A549 (cell line): ENCODE data around the gene GPR173.

ENCODE experiments used
- CEBPB ChIP-seq, 2 experiments: fragments of >200 bp in 1 of 2; sonication (Bioruptor Twin) in 1 of 2; formaldehyde crosslinking in 1 of 2; IDR thresholded peaks; 2 replicates each; pipeline ENCODE4 v1.6.1; 2012 to 2016
- HOXA7 ChIP-seq: fragments of 250-450 bp; sonication (Bioruptor Pico); IDR thresholded peaks from 2 replicates; pipeline ENCODE4 v1.5.0; 2020; ENCODE audit warnings: mild to moderate bottlenecking, moderate library complexity
- JUN ChIP-seq, 2 experiments: fragments of >200 bp; sonication (Bioruptor Twin); formaldehyde crosslinking; IDR thresholded peaks; 2 replicates in 1 of 2; 3 replicates in 1 of 2; pipeline ENCODE4 v1.6.1; 2016 to 2017
- PHF8 ChIP-seq: fragments of 200-600 bp; sonication (generic); IDR thresholded peaks from 2 replicates; pipeline ENCODE4 v1.6.1; 2016; ENCODE audit warnings: low read depth, mild to moderate bottlenecking, antibody characterized with exemption, moderate library complexity, borderline replicate concordance
- POLR2A ChIP-seq: IDR thresholded peaks from 2 replicates; pipeline ENCODE4 v1.6.1; 2012; ENCODE audit warnings: mild to moderate bottlenecking, low read length
- RAD21 ChIP-seq, 2 experiments: fragments of >200 bp in 1 of 2; sonication (Bioruptor Twin) in 1 of 2; formaldehyde crosslinking in 1 of 2; IDR thresholded peaks in 1 of 2; conservative IDR thresholded peaks in 1 of 2; 2 replicates in 1 of 2; 3 replicates in 1 of 2; pipeline ENCODE4 v1.6.1; 2012 to 2018; ENCODE audit warnings: inconsistent platforms in 1 of 2
- RFX5 ChIP-seq: fragments of 450-650 bp; IDR thresholded peaks from 2 replicates; pipeline ENCODE4 v1.7.1; 2014; ENCODE audit warnings: antibody characterized with exemption, mild to moderate bottlenecking, moderate library complexity
- SREBF2 ChIP-seq: fragments of 450-650 bp; IDR thresholded peaks from 2 replicates; pipeline ENCODE4 v1.6.1; 2014; ENCODE audit warnings: mild to moderate bottlenecking, moderate library complexity
- ZNF302 ChIP-seq: fragments of 250-450 bp; sonication (Bioruptor Pico); IDR thresholded peaks from 2 replicates; pipeline ENCODE4 v1.9.0; 2021; ENCODE audit warnings: inconsistent platforms, mild to moderate bottlenecking, moderate library complexity
- TF ChIP-seq, protein P1 (sequence below): fragments of >200 bp; sonication (Bioruptor Twin); formaldehyde crosslinking; IDR thresholded peaks from 3 replicates; pipeline ENCODE4 v1.5.1; 2016
- TF ChIP-seq, protein P2 (sequence below): fragments of 200-600 bp; sonication (generic); IDR thresholded peaks from 2 replicates; pipeline ENCODE4 v1.6.1; 2016; ENCODE audit warnings: antibody characterized with exemption, mild to moderate bottlenecking, moderate library complexity
- TF ChIP-seq, protein P3 (sequence below): IDR thresholded peaks from 2 replicates; pipeline ENCODE4 v1.6.1; 2012
- TF ChIP-seq, protein P4 (sequence below): IDR thresholded peaks from 2 replicates; pipeline ENCODE4 v1.6.1; 2012

- no peak for TF ChIP-seq RAD21 (conservative IDR thresholded peaks at IDR 0.05 in 1 of 2, IDR thresholded peaks at IDR 0.05 in 1 of 2)
- no peak for TF ChIP-seq POLR2A
- TF ChIP-seq, protein P1, sequence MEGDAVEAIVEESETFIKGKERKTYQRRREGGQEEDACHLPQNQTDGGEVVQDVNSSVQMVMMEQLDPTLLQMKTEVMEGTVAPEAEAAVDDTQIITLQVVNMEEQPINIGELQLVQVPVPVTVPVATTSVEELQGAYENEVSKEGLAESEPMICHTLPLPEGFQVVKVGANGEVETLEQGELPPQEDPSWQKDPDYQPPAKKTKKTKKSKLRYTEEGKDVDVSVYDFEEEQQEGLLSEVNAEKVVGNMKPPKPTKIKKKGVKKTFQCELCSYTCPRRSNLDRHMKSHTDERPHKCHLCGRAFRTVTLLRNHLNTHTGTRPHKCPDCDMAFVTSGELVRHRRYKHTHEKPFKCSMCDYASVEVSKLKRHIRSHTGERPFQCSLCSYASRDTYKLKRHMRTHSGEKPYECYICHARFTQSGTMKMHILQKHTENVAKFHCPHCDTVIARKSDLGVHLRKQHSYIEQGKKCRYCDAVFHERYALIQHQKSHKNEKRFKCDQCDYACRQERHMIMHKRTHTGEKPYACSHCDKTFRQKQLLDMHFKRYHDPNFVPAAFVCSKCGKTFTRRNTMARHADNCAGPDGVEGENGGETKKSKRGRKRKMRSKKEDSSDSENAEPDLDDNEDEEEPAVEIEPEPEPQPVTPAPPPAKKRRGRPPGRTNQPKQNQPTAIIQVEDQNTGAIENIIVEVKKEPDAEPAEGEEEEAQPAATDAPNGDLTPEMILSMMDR = no peak
- TF ChIP-seq, protein P2, sequence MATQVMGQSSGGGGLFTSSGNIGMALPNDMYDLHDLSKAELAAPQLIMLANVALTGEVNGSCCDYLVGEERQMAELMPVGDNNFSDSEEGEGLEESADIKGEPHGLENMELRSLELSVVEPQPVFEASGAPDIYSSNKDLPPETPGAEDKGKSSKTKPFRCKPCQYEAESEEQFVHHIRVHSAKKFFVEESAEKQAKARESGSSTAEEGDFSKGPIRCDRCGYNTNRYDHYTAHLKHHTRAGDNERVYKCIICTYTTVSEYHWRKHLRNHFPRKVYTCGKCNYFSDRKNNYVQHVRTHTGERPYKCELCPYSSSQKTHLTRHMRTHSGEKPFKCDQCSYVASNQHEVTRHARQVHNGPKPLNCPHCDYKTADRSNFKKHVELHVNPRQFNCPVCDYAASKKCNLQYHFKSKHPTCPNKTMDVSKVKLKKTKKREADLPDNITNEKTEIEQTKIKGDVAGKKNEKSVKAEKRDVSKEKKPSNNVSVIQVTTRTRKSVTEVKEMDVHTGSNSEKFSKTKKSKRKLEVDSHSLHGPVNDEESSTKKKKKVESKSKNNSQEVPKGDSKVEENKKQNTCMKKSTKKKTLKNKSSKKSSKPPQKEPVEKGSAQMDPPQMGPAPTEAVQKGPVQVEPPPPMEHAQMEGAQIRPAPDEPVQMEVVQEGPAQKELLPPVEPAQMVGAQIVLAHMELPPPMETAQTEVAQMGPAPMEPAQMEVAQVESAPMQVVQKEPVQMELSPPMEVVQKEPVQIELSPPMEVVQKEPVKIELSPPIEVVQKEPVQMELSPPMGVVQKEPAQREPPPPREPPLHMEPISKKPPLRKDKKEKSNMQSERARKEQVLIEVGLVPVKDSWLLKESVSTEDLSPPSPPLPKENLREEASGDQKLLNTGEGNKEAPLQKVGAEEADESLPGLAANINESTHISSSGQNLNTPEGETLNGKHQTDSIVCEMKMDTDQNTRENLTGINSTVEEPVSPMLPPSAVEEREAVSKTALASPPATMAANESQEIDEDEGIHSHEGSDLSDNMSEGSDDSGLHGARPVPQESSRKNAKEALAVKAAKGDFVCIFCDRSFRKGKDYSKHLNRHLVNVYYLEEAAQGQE = no peak
- no peak for TF ChIP-seq JUN (IDR thresholded peaks at IDR 0.05)
- TF ChIP-seq SREBF2 = no peak
- TF ChIP-seq, protein P3, sequence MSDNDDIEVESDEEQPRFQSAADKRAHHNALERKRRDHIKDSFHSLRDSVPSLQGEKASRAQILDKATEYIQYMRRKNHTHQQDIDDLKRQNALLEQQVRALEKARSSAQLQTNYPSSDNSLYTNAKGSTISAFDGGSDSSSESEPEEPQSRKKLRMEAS = no peak
- no peak for TF ChIP-seq CEBPB (IDR thresholded peaks at IDR 0.05)
- TF ChIP-seq PHF8 = no peak
- no peak for TF ChIP-seq HOXA7
- TF ChIP-seq RFX5 = no peak
- TF ChIP-seq ZNF302 (CRISPR knock-in tag) = no peak
- TF ChIP-seq, protein P4, sequence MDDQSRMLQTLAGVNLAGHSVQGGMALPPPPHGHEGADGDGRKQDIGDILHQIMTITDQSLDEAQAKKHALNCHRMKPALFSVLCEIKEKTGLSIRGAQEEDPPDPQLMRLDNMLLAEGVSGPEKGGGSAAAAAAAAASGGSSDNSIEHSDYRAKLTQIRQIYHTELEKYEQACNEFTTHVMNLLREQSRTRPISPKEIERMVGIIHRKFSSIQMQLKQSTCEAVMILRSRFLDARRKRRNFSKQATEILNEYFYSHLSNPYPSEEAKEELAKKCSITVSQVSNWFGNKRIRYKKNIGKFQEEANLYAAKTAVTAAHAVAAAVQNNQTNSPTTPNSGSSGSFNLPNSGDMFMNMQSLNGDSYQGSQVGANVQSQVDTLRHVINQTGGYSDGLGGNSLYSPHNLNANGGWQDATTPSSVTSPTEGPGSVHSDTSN = no peak
Measured at GRCh38 chrX:53001958-53002357, 46.6 kb upstream of the GPR173 start.
